ENCODE data around the gene CHRNB2. TPM values are rescaled to one million over a fixed set of nuclear protein-coding genes. Genes with fewer than 3 reads are reported as not detected.

Gene CHRNB2
- total and polyA plus RNA-seq, 2 donors (not counting 3 experiments of a cell fraction or from before 2014, with no cell fraction given), result not detected

DNA sequence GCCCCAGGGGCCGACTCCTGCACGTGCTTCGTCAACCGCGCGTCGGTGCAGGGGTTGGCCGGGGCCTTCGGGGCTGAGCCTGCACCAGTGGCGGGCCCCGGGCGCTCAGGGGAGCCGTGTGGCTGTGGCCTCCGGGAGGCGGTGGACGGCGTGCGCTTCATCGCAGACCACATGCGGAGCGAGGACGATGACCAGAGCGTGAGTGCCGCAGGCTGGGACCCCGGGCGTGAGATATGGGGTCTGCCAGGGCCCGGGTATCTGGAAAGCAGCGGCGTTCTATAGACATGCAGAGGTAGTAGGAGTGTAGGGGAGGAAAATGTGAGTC lies 4.3 kb downstream of the CHRNB2 start:
- no peaks in the 10 kb centered on the region for H3K79me2 ChIP-seq (ENCODE audit: control insufficient read depth, insufficient read depth, low read length)
- no peak overlapping the region for H3K4me2 ChIP-seq (ENCODE audit: insufficient read depth, low read length)
- DNase-seq (ENCODE audit: low read depth, low spot score) (no peak), FAIRE-seq (no peak)
- H4K20me1 ChIP-seq (replicated peaks; ENCODE audit: control insufficient read depth, extremely low read depth, insufficient read depth, low read length), result no peaks in the 10 kb centered on the region
- no TSS peak for BruUV-seq (replicated peaks)
- H3K4me1 ChIP-seq (ENCODE audit: control insufficient read depth, extremely low read depth, insufficient read depth, low read length), result no peaks in the 10 kb centered on the region
- no peak overlapping the region for H2AFZ ChIP-seq (ENCODE audit: low read depth, low read length)
- ChIA-PET POLR2A (no interaction called here), CTCF (no interaction called here)
- H3K4me3 ChIP-seq (replicated peaks in 1 of 3; ENCODE audit: insufficient read depth in 1 of 3, low read depth in 1 of 3, low read length in 3 of 3), result no peak overlapping the region
- H3K36me3 ChIP-seq (ENCODE audit: control insufficient read depth in 2 of 2, extremely low read depth in 1 of 2, insufficient read depth in 2 of 2, low read length in 2 of 2), result no peaks in the 10 kb centered on the region
- no peaks in the 10 kb centered on the region for H3K9me1 ChIP-seq (replicated peaks; ENCODE audit: control insufficient read depth, extremely low read depth, insufficient read depth, low read length)
- H3K9me3 ChIP-seq (replicated peaks; ENCODE audit: control insufficient read depth, insufficient read depth, low read length), result no peaks in the 10 kb centered on the region
- no peak overlapping the region for H3K9ac ChIP-seq (replicated peaks; ENCODE audit: extremely low read depth, insufficient read depth, low read length)
- intact Hi-C loops (cut with micrococcal nuclease), result no loop called here
- dilution Hi-C loops (cut with MboI; ENCODE audit: extremely low pct_ligation_motif_present, low sequenced_read_pairs), result no loop called here
- no peak overlapping the region for H3K27ac ChIP-seq (ENCODE audit: insufficient read depth, low read depth, low read length)
- H3K27me3 ChIP-seq (ENCODE audit: control insufficient read depth in 2 of 2, insufficient read depth in 2 of 2, low read length in 2 of 2), result peaks cover 9% of the 10 kb centered on the region in 2 experiments
- TF ChIP-seq, protein P1, sequence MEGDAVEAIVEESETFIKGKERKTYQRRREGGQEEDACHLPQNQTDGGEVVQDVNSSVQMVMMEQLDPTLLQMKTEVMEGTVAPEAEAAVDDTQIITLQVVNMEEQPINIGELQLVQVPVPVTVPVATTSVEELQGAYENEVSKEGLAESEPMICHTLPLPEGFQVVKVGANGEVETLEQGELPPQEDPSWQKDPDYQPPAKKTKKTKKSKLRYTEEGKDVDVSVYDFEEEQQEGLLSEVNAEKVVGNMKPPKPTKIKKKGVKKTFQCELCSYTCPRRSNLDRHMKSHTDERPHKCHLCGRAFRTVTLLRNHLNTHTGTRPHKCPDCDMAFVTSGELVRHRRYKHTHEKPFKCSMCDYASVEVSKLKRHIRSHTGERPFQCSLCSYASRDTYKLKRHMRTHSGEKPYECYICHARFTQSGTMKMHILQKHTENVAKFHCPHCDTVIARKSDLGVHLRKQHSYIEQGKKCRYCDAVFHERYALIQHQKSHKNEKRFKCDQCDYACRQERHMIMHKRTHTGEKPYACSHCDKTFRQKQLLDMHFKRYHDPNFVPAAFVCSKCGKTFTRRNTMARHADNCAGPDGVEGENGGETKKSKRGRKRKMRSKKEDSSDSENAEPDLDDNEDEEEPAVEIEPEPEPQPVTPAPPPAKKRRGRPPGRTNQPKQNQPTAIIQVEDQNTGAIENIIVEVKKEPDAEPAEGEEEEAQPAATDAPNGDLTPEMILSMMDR (IDR thresholded peaks at IDR 0.05; ENCODE audit: extremely low read depth in 1 of 2, insufficient read depth in 1 of 2, low read depth in 1 of 2, low read length in 2 of 2), result no peak
- TF ChIP-seq, protein P2, sequence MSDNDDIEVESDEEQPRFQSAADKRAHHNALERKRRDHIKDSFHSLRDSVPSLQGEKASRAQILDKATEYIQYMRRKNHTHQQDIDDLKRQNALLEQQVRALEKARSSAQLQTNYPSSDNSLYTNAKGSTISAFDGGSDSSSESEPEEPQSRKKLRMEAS (IDR thresholded peaks at IDR 0.05; ENCODE audit: insufficient read depth, insufficient read length), result no peak
- TF ChIP-seq POLR2AphosphoS5 (IDR thresholded peaks at IDR 0.05; ENCODE audit: insufficient read depth, low read depth, low read length) (no peak), POLR2A (IDR thresholded peaks at IDR 0.05; ENCODE audit: low read depth, low read length) (no peak), FOS (IDR thresholded peaks at IDR 0.05; ENCODE audit: borderline replicate concordance, insufficient read depth, low read length) (no peak), GATA2 (IDR thresholded peaks at IDR 0.05; ENCODE audit: insufficient read depth, insufficient read length, low read depth, low read length) (no peak)
